GM12878 (cell line): ENCODE measurements around the gene SAC3D1.

ENCODE experiments used
- EP300 ChIP-seq, 2 experiments: fragments of 150-350 bp in 1 of 2; IDR thresholded peaks; 2 replicates each; pipeline ENCODE4 v1.6.1; 2011 to 2012; ENCODE audit warnings: low read depth in 2 of 2, low read length in 2 of 2, borderline replicate concordance in 1 of 2, improper control_type of control experiment in 1 of 2, inconsistent platforms in 1 of 2; ENCODE audit not compliant: control insufficient read depth in 1 of 2
- EZH2 ChIP-seq: IDR thresholded peaks from 2 replicates; pipeline ENCODE4 v1.6.1; 2012; ENCODE audit warnings: low read depth, mild to moderate bottlenecking, control low read depth, inconsistent platforms, low read length, borderline replicate concordance; ENCODE audit not compliant: control insufficient read depth
- GABPA ChIP-seq: IDR thresholded peaks from 2 replicates; pipeline ENCODE4 v1.6.1; 2014; ENCODE audit warnings: antibody characterized with exemption, low read depth, mild to moderate bottlenecking, inconsistent platforms
- IKZF1 ChIP-seq: fragments of 450-650 bp; conservative IDR thresholded peaks from 2 replicates; pipeline ENCODE4 v1.6.1; 2017; ENCODE audit warnings: antibody characterized with exemption, mild to moderate bottlenecking
- MTA3 ChIP-seq: IDR thresholded peaks from 2 replicates; pipeline ENCODE4 v1.6.1; 2012; ENCODE audit warnings: low read length, inconsistent platforms, borderline replicate concordance
- POLR2A ChIP-seq: IDR thresholded peaks from 2 replicates; pipeline ENCODE4 v1.6.1; 2011; ENCODE audit warnings: low read depth, mild to moderate bottlenecking, low read length
- POLR2AphosphoS2 ChIP-seq: IDR thresholded peaks from 2 replicates; pipeline ENCODE4 v1.6.1; 2011; ENCODE audit warnings: low read depth, mild to moderate bottlenecking, low read length, improper control_type of control experiment, moderate library complexity
- TF ChIP-seq, protein P1 (sequence below): IDR thresholded peaks from 2 replicates; pipeline ENCODE4 v1.6.1; 2012; ENCODE audit warnings: mild to moderate bottlenecking, low read depth, low read length
- TF ChIP-seq, protein P2 (sequence below): IDR thresholded peaks from 2 replicates; pipeline ENCODE4 v1.6.1; 2012; ENCODE audit warnings: low read depth, low read length, improper control_type of control experiment
- TF ChIP-seq, protein P3 (sequence below), 3 experiments: IDR thresholded peaks in 2 of 3; conservative IDR thresholded peaks in 1 of 3; 2 replicates each; pipeline ENCODE4 v1.5.1; 2011; ENCODE audit warnings: low read depth in 3 of 3, low read length in 3 of 3, mild to moderate bottlenecking in 3 of 3, control low read depth in 2 of 3, moderate library complexity in 2 of 3, inconsistent platforms in 1 of 3, mixed read lengths in 1 of 3; ENCODE audit not compliant: control insufficient read depth in 2 of 3, insufficient read depth in 1 of 3; ENCODE audit errors: extremely low read depth in 1 of 3
- TF ChIP-seq, protein P4 (sequence below): fragments of 450-650 bp; IDR thresholded peaks from 2 replicates; pipeline ENCODE4 v1.6.1; 2017; ENCODE audit warnings: mild to moderate bottlenecking
- TF ChIP-seq, protein P5 (sequence below): fragments of 450-650 bp; IDR thresholded peaks from 2 replicates; pipeline ENCODE4 v1.6.1; 2016; ENCODE audit warnings: mild to moderate bottlenecking, moderate library complexity, borderline replicate concordance

DNA sequence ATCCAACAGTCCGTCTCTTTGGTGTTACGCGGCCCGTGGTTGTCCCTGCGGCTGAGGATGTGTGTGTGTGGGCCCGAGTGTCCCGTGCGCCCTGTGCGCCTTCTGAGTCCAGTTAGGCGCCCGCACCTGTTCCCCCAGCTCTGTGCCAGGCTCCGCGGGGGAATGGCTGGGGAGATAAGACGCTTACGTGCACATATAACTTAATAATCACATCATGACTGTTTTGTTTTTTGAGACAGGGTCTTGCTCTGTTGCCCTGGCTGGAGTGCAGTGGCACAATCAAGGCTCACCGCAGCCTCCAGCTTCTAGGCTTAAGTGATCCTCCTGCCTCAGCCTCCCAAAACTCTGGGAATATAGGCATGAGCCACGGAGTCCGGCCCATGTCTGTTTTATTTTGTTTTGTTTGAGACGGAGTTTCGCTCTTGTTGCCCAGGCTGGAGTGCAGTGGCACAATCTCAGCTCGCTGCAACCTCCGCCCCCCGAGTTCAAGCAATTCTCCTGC is 26.2 kb upstream of the SAC3D1 start:
- TF ChIP-seq IKZF1 (no peak), EP300 (IDR thresholded peaks at IDR 0.05; ENCODE audit: borderline replicate concordance in 1 of 2, control insufficient read depth in 1 of 2, low read depth in 2 of 2, low read length in 2 of 2) (no peak), GABPA (no peak), EZH2 (no peak), MTA3 (no peak), POLR2A (no peak), POLR2AphosphoS2 (no peak)
- TF ChIP-seq, protein P1, sequence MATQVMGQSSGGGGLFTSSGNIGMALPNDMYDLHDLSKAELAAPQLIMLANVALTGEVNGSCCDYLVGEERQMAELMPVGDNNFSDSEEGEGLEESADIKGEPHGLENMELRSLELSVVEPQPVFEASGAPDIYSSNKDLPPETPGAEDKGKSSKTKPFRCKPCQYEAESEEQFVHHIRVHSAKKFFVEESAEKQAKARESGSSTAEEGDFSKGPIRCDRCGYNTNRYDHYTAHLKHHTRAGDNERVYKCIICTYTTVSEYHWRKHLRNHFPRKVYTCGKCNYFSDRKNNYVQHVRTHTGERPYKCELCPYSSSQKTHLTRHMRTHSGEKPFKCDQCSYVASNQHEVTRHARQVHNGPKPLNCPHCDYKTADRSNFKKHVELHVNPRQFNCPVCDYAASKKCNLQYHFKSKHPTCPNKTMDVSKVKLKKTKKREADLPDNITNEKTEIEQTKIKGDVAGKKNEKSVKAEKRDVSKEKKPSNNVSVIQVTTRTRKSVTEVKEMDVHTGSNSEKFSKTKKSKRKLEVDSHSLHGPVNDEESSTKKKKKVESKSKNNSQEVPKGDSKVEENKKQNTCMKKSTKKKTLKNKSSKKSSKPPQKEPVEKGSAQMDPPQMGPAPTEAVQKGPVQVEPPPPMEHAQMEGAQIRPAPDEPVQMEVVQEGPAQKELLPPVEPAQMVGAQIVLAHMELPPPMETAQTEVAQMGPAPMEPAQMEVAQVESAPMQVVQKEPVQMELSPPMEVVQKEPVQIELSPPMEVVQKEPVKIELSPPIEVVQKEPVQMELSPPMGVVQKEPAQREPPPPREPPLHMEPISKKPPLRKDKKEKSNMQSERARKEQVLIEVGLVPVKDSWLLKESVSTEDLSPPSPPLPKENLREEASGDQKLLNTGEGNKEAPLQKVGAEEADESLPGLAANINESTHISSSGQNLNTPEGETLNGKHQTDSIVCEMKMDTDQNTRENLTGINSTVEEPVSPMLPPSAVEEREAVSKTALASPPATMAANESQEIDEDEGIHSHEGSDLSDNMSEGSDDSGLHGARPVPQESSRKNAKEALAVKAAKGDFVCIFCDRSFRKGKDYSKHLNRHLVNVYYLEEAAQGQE: no peak
- TF ChIP-seq, protein P2, sequence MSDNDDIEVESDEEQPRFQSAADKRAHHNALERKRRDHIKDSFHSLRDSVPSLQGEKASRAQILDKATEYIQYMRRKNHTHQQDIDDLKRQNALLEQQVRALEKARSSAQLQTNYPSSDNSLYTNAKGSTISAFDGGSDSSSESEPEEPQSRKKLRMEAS: no peak
- TF ChIP-seq, protein P3, sequence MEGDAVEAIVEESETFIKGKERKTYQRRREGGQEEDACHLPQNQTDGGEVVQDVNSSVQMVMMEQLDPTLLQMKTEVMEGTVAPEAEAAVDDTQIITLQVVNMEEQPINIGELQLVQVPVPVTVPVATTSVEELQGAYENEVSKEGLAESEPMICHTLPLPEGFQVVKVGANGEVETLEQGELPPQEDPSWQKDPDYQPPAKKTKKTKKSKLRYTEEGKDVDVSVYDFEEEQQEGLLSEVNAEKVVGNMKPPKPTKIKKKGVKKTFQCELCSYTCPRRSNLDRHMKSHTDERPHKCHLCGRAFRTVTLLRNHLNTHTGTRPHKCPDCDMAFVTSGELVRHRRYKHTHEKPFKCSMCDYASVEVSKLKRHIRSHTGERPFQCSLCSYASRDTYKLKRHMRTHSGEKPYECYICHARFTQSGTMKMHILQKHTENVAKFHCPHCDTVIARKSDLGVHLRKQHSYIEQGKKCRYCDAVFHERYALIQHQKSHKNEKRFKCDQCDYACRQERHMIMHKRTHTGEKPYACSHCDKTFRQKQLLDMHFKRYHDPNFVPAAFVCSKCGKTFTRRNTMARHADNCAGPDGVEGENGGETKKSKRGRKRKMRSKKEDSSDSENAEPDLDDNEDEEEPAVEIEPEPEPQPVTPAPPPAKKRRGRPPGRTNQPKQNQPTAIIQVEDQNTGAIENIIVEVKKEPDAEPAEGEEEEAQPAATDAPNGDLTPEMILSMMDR (IDR thresholded peaks at IDR 0.05 in 2 of 3, conservative IDR thresholded peaks at IDR 0.05 in 1 of 3; ENCODE audit: control insufficient read depth in 2 of 3, extremely low read depth in 1 of 3, insufficient read depth in 1 of 3, low read depth in 3 of 3, low read length in 3 of 3): no peak
- TF ChIP-seq, protein P4, sequence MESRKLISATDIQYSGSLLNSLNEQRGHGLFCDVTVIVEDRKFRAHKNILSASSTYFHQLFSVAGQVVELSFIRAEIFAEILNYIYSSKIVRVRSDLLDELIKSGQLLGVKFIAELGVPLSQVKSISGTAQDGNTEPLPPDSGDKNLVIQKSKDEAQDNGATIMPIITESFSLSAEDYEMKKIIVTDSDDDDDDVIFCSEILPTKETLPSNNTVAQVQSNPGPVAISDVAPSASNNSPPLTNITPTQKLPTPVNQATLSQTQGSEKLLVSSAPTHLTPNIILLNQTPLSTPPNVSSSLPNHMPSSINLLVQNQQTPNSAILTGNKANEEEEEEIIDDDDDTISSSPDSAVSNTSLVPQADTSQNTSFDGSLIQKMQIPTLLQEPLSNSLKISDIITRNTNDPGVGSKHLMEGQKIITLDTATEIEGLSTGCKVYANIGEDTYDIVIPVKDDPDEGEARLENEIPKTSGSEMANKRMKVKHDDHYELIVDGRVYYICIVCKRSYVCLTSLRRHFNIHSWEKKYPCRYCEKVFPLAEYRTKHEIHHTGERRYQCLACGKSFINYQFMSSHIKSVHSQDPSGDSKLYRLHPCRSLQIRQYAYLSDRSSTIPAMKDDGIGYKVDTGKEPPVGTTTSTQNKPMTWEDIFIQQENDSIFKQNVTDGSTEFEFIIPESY: no peak
- TF ChIP-seq, protein P5, sequence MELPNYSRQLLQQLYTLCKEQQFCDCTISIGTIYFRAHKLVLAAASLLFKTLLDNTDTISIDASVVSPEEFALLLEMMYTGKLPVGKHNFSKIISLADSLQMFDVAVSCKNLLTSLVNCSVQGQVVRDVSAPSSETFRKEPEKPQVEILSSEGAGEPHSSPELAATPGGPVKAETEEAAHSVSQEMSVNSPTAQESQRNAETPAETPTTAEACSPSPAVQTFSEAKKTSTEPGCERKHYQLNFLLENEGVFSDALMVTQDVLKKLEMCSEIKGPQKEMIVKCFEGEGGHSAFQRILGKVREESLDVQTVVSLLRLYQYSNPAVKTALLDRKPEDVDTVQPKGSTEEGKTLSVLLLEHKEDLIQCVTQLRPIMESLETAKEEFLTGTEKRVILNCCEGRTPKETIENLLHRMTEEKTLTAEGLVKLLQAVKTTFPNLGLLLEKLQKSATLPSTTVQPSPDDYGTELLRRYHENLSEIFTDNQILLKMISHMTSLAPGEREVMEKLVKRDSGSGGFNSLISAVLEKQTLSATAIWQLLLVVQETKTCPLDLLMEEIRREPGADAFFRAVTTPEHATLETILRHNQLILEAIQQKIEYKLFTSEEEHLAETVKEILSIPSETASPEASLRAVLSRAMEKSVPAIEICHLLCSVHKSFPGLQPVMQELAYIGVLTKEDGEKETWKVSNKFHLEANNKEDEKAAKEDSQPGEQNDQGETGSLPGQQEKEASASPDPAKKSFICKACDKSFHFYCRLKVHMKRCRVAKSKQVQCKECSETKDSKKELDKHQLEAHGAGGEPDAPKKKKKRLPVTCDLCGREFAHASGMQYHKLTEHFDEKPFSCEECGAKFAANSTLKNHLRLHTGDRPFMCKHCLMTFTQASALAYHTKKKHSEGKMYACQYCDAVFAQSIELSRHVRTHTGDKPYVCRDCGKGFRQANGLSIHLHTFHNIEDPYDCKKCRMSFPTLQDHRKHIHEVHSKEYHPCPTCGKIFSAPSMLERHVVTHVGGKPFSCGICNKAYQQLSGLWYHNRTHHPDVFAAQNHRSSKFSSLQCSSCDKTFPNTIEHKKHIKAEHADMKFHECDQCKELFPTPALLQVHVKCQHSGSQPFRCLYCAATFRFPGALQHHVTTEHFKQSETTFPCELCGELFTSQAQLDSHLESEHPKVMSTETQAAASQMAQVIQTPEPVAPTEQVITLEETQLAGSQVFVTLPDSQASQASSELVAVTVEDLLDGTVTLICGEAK: no peak
